GOT3 (cell line): ENCODE results near the gene KIAA1671.

Experiments used
- DNase-seq: peaks from one replicate; lab custom pipeline; 2025; ENCODE audit warnings: mixed read lengths; lab: John Stamatoyannopoulos, UW

KIAA1671 gene

DNA sequence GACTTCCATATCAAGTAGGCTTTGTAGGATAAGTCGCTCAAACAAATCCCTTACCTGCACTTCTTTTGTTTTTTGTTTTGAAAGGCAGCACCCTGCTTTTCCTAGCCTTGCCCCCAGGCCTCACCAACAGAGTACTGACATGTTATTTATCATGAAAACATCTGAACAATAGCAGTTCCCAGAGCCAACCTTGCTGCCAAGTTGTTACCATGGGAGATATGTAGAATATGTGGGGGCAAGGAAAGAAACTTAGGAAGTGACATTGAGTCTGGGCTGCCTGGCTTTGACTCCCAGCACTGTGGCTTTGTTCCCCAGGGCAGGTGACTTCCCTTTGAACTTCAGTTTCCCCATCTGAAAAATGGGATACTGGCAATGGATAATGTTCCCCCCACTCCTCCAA, 193.8 kb downstream of the KIAA1671 start:
- no peak for DNase-seq

DNA sequence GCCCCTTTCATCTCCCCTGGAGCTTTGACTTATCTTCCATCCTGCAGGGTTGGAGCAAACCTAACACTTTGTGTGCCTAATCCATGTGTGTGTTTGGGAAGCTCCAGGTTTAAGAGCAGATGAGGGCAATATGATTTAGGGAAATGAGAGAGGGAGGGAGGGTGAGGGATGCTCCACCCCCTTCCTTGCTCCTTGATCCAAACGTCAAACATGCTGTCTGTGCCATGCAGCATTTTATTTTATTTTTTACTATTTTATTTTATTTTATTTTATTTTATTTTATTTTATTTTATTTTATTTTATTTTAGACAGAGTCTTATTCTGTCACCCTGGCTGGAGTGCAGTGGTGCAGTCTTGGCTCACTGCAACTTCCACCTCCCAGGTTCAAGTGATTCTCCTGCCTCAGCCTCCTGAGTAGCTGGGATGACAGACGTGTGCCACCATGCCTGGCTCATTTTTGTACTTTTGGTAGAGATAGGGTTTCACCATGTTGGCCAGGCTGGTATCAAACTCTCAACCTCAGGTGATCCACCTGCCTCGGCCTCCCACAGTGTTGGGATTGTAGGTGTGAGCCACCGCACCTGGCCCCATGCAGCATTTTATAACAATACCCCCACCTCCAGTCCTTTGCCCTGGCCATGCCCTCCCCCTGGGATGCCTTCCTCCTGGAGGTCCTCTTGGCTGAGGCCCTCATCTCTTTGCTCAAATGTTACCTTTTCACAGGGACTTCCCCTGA, 194.6 kb downstream of the KIAA1671 start:
- DNase-seq: no peak

DNA sequence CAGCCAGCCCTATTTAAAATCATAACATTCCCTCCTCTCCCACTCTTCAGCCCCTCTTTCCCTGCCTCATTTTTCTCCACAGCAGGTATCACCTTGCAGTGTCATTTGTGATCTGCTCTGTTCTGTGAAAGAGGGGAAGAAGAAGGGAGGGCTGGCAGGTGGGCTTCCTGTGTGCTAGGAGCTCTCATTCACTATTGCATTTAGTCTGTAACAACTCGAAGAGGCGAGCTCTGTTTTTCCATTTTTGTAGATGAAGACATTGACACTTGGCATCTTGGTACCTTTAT, 195.1 kb downstream of the KIAA1671 start:
- DNase-seq: no peak

DNA sequence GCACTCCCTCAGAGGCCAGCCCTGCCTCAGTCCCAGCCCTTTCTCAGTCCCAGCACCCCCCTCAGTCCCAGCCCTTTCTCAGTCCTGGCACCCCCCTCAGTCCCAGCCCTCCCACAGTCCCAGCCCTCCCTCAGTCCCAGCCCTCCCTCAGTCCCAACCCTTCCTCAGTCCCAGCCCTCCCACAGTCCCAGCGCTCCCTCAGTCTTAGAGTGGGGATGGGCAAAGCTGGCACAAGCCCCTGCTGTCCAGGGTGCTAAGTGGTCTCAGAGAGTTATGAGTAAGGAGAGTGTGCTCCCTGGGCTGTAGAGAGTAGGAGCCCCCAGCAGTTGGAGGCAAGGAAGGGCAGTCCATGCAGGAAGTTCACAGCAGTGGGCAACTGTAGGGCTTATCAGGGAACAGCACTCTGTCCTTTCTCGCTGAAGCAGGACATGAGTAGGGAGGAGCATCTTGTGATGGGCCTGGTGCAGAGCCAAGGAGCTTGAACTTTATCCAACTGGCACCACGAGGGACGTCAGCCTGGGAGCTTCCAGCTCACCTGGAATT, 195.7 kb downstream of the KIAA1671 start:
- no peak for DNase-seq

DNA sequence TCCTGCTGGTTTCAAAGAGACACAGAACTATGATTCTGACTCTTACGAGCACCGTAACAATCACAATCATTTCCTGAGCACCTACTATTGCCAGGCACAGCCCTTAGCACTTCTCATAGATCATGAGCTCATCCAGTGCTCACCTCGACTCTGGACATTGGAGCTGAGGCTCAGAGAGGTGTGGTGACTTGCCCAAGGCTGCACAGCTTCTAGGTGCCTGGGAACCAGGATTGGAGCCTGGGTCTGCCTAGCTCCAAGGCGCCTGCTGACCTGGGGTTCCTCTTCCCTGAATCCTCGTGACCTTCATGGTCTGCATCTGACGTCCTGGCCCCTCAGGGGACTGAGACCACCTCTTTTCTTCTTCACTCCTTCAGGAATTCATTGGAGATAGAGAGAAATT, 196.5 kb downstream of the KIAA1671 start:
- DNase-seq: no peak

DNA sequence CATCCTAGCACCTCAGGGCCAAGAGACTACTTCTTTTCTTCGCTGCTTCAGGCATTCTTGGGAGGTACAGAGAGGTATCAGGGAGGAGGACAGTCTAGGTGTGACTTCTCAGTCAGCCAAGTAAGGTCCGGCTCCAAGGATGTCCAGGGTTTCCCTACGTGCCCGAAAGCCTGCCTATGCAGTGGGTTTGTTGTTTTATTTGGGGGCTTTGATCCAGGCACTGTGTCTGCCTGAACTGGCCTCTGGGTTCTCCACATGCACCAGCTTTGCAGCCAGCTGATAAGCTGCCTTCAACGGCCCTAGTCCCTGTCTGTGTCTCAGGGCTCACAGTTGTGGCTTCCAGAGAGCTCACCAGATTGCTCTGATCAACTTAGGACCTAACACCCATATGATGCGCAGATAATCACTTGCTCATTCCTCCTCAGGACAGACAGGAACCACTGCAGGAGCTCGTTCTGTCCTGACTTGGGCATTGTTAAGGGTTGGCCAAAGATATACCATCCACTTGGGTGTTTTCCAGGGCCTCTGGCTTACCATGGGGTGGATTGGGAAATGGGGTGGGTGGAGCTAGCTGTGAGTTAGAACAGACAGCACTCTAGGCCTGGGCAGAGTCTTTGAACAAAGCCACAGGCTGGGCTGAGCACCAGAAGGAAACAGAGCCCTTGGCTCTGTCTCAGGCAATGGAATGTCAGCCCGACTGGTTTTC, 201.6 kb downstream of the KIAA1671 start:
- no peak for DNase-seq

DNA sequence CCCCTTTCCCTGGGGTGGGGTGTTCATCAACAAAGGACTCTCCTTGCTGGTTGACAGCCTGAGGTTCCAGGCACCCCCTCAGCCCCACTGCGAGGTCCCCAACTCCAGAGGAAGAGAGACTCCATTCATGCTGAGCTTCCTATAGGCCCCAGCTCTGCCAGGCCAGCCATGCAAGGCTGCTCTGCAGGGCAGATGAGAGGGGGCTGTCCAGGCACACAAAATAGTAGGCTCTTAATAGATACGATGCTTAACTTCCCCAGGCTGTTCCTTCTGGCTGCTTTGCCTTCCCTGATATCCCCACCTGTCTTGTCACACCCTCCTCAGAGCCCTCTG, 202.1 kb downstream of the KIAA1671 start:
- no peak for DNase-seq

DNA sequence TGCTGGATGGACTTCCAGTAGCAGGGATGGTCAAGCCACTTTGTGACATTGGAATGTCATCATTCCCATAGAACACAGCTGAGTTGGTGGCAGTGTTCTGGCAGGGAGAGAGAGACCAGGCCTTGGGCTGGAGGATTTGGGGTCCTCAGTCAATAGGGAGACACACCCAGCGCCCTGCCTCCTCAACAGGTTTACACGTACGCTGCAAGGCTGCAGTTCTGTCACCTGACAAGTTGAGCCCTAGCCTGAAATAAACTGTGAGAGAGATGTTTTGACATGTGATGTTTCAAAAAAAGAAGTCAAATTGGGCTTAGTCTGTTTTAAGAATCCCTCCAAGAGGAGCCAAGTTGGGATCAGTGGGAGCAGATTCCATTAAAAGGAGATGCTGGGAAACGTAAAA, 204.2 kb downstream of the KIAA1671 start:
- no peak for DNase-seq

DNA sequence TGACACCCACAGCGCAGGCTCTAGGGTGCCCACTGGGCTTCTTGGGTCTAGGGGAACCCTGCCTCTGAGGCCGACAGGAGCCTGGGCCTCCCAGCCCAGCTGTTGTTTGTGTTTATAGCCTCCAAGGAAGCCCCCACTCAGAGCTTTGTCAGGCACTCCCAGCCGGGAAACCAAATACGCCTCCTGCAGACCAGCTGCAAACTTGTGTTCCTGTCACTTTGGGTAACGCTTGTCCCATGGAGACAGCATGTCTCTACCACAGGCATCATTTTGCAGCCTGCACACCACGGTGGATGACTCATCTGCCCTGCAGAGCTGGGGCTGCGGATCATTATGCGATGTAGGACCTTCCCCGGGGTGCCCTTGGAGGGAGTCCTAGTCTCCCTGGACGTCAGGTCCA, 206.5 kb downstream of the KIAA1671 start:
- no peak for DNase-seq

DNA sequence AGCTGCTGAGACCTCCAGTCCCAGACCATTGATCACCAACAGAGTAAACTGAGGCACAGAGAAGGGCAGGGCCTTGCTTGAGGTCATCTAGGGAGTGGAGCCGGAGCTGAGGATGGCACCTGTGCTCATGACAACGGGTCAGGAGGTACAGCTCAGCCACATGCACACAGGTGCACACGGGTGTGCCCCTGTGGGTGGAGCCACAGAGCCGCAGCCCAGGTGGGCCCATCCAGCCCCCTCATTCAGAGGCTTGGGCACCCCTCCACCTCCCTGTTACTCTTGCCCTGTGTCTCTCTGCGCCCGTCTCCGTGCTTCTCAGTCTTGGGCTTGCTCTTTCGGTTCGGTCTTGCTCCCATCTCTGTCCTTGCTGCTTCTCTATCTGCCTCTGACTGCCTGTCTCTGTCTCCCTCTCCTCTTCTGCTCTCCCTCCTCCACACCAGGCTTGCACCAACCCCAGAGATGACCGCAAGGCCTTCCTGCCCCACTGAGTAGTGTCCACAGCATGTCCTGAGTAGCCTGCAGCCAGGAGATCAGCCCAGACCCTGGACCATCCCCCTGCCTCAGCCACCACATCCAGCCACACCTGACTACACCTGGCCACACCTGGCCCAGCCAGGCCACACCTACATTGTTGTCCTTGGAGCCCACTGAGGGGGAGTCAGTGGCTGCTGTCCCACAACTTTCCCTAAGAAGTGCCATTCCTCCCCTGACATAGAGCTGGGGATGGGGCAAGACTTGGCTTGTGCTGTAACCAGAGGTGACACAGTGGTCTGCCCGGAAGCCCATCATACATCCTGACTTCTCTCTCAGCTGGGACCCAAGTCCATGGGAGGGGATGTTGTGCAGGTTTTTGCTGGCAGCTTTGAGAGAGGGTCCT, 207.8 kb downstream of the KIAA1671 start:
- no peak for DNase-seq

DNA sequence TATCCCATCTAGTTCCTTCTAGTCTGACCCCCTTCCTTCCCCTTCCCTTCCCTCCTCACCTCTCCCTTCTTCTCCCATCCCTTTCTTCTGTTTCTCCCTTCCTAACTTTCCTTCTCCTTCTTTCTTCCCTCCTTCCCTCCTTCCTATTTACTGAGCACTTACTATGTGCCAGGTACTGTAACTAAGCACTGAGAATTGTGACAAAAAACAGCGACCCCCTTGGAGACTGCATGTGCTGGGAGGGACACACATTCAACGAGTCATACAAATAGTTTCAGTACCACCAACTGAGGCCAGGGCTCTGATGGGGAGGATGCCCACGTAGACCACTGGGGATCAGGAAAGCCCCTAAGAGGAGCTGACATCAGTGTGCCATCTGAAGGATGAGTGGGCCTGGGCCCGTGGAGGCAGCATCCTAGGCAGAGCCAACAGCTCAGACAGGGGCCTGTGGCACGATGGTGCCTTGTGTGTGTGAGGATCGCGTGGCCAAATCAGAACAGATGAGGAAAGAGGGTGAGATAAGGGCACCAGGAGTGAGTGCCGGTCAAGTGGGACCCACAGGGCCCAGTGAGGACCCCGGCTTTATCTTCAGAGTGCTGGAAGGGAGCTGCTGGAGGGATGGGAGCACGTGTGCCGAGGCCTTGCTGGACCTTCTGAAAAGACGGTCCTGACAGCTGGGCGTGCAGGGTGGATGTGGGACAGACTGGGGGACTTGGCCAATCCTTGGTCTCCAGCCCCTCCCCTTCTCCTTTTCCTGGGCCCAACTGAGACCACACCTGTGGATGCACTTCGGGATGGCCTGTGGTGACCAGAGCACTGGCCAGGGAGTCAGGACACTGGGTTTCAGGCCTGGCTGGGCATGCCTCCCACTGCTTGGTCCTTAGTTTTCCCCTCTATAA, 208.8 kb downstream of the KIAA1671 start:
- no peak for DNase-seq

DNA sequence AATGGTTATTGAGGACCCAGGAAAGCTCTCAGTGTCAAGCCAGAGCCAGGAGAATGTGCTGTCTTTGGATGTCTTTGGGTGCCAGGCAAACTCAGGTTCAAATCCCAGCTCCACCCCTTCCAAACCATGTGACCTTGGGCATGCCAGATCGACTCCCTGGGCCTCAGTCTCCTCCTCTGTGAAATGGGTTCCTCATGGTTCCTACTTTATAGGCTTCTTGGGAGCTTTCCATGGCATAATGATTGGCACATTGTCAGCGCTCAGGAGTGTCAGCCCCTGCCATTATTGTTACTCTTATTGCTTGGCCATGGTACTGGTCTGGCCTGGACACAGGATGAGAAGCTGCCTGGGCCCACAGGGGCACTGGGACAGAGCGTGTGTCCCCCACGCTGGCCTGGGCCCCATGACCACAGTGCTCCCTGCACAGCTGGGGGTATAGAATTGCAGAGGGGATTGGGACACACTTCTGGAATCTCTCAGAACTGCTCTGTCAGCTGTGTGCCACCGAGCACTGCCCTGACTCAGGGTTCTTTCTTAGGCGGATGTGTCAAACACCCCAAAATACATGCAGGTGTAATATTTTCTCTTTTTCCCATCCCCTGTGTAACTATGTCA, 209.5 kb downstream of the KIAA1671 start:
- no peak for DNase-seq

DNA sequence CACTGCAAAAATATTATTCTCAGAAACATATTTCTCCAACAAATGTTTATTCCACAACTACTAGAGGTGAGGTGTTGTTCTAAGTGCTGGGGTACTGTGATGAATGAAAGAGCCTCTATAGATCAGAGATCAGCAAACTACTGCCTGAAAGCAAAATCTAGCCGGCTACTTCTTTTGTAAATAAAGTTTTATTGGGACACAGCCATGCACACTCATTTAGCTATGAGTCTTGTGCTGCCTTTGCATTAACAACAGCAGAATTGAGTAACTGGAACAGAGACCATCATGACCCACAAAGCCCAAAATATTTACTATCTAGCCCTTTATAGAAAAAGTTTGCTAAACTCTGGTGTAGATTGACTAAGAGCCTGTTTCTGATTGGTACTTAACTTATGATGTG, 210.0 kb downstream of the KIAA1671 start:
- DNase-seq: no peak

DNA sequence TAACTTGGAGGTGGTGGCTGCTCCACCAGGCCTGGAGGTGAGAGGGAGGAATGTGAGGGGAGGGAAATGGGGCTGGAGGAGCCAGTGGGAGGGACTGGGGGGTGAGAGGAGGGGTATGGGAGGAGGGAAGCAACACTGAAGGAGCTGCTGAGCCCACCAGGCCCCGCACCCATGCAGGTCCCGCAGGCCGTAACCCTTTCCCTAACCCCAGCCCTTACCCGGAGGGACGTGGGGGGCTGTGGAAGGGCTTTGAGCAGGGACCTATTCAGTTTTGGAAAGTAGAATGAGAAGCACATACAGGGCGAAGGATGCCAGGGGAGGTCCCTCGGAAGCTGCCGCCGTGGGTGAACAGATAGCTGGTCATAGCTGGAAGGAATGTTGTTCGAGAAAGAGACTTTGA, 213.3 kb downstream of the KIAA1671 start:
- DNase-seq: no peak

DNA sequence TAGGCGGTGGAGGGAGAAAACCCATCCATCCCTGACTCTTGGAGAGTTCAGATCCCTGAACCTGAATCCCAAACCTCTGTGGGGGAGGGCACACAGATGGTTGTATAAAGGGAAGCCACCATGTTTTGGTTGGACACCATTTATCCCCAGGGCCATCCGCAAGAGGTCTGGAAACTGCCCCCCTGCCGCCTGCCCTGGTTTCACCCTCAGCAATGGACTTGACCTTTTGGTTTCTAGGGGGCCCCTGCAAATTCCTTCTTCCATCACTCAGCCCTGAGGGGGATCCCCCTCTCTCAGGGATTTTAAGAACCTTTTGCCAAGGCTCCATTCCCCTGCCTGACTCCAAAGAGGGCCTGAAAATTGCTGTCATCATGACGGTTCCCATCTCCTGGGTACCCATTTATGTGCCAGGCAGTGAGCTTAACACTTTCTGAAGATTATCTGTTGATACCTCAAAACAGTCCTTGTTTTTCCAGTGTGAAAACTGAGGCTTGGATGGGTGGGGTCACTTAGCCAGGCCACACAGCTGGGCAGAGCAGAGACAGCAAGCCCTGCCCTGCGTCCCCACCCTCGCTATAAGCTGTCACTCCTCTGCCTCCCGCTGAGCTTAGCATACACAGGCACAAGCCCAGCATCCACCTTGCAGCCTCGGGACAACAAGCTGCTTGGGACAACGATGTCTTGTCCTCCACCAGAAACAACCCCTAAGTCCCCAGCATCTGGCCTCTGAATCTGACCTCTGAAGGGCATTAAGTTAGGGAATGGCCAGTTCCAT, 213.9 kb downstream of the KIAA1671 start:
- DNase-seq: no peak

DNA sequence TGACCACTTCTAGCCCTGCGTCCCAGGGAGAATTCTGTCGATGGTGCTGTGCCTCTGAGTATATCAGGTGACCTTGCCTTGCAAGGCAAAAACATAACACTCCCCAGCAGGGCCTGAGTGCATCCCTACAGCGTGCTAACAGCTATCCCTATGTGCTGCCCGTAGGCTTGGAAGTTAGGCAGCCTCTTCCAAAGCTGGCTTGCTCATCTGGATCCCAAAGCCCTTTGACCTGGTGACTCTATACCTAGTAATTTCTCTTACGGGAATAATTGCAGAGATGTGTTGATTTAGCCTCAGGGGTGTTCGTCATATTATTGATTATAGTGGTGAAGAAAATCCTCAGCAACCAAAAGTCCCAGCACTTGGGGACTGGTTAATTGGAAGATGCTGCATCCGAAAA, 214.6 kb downstream of the KIAA1671 start:
- no peak for DNase-seq

DNA sequence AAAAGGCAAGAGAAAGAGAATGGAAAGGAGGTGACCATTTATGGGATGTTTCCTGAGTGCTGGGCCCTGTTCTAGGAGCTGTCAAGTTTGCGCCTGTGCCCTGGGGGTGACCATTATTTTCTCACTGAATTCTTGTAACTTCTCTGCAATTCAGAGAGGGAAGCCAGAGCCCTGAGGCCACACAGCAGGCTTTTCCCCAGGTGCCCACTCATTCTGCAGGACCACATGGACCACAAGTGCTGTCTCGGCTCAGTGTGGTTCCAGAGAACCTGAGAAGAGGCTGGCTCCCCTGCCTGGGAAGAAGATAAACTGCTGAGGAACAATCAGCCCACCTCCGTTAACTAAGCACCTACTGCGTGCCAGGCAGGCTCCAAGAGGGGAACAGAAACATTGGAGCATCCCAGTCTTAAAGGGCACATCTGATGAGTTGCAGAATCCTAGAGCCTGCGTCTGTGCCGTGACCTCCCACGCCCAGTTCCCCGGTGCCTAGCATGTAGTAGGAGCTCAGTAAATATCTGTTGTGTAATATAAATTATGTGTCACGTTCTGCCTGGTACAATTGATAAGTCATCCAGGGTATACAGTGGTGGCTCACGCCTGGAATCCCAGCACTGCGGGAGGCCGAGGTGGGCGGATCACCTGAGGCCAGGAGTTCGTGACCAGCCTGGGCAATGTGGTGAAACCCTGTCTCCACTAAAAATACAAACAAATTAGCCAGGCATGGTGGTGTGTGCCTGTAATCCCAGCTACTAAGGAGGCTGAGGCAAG, 215.5 kb downstream of the KIAA1671 start:
- no peak for DNase-seq

DNA sequence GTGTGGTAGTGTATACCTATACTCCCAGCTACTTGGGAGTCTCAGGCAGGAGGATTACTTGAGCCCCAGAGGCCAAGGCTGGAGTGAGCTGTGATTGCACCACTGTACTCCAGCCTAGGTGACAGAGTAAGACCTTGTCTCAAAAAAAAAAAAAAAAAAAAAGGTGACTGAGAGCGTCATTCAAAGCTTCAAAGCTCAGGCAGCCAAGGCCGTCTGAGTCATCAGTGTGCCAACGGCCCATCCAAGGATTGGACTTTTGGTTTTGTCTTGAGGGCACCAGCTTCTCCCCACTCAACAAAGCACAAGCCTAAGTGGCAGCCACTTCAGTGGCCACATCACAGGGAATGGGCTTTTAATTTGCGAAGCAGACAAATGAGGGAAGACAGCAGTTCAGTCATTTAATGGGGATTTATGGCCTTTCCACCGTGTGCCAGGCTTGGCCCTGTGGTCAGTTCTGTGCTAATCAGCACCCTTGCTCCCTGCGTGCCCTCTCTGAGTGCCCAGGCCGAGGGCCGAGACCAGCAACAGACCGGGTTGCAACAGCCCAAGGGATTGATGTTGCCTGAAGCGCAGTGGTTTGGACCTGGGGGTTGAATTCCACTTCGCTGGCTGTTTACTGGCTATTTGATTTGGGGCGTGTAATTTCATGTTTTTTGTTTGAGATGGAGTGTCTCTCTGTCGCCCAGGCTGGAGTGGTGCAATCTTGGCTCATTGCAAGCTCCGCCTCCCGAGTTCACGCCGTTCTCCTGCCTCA, 216.9 kb downstream of the KIAA1671 start:
- no peak for DNase-seq

DNA sequence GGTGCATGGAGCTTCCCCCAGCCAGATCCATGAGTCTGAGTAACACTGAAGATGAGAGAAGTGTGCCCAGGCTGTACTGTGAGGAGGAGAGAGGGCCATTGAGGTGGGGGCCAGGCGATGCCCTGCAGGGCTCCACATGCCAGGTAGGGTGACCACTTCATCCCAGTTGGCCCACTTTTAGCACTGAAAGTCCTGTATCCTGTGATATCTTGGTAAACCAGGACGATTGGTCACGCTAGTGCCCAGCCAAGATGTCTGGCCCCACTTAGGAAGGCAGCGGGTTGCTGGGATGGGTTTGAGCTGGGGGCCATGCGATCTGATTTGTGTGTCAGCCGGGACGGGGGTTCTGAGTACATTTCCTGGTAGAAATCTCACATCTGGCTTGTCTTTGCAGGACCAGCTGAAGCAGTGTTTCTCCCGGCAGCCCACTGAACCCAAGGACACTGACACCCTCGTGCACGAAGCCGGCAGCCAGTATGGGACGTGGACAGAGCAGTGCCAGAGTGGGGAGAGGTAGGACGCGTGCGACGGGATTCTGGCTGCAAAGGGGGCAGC, 218.0 kb downstream of the KIAA1671 start:
- DNase-seq: no peak
